Measurements from ENCODE around the gene PROSER2.

Gene PROSER2

GRCh38 chr10:11822809-11823121 is 391 bp upstream of the PROSER2 start:
- CTCF ChIA-PET: interaction anchor here (0.8 kb wide), 1 partner anchor 40 kb away, joined by 3 read pairs; no protein-coding TSS in a partner anchor
- DNase-seq (ENCODE audit: low spot score): no peak
- TF ChIP-seq, protein P1, sequence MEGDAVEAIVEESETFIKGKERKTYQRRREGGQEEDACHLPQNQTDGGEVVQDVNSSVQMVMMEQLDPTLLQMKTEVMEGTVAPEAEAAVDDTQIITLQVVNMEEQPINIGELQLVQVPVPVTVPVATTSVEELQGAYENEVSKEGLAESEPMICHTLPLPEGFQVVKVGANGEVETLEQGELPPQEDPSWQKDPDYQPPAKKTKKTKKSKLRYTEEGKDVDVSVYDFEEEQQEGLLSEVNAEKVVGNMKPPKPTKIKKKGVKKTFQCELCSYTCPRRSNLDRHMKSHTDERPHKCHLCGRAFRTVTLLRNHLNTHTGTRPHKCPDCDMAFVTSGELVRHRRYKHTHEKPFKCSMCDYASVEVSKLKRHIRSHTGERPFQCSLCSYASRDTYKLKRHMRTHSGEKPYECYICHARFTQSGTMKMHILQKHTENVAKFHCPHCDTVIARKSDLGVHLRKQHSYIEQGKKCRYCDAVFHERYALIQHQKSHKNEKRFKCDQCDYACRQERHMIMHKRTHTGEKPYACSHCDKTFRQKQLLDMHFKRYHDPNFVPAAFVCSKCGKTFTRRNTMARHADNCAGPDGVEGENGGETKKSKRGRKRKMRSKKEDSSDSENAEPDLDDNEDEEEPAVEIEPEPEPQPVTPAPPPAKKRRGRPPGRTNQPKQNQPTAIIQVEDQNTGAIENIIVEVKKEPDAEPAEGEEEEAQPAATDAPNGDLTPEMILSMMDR (conservative IDR thresholded peaks at IDR 0.05; ENCODE audit: low read depth): no peak
- H3K27ac ChIP-seq: peak overlapping the region; percentile 82
- POLR2A ChIA-PET (ENCODE audit: low non-redundant PET): interaction anchor here (0.7 kb wide), 1 partner anchor 21 kb away, joined by 3 read pairs; no protein-coding TSS in a partner anchor

- TF ChIP-seq, protein P1 (conservative IDR thresholded peaks at IDR 0.05; ENCODE audit: low read depth): no peak
- DNase-seq (ENCODE audit: low spot score): no peak
- POLR2A ChIA-PET (ENCODE audit: low non-redundant PET): no interaction called here
- peak overlapping the region; percentile 82 for H3K27ac ChIP-seq
- CTCF ChIA-PET: interaction anchor here (0.6 to 0.9 kb wide), 2 partner anchors 163 to 1656 kb away, joined by 3 read pairs; no protein-coding TSS in a partner anchor
Measured at GRCh38 chr10:11823989-11824346, 812 bp downstream of the PROSER2 start.

- ChIA-PET CTCF (interaction anchor here (0.6 to 0.9 kb wide), 3 partner anchors 163 to 1656 kb away, joined by 3 to 7 read pairs (median 3); no protein-coding TSS in a partner anchor), POLR2A (ENCODE audit: low non-redundant PET) (no interaction called here)
- TF ChIP-seq, protein P1 (conservative IDR thresholded peaks at IDR 0.05; ENCODE audit: low read depth): no peak
- no peak for DNase-seq (ENCODE audit: low spot score)
- H3K27ac ChIP-seq: peak overlapping the region; percentile 80
Measured at GRCh38 chr10:11824376-11824775, 1.2 kb downstream of the PROSER2 start.

DNA sequence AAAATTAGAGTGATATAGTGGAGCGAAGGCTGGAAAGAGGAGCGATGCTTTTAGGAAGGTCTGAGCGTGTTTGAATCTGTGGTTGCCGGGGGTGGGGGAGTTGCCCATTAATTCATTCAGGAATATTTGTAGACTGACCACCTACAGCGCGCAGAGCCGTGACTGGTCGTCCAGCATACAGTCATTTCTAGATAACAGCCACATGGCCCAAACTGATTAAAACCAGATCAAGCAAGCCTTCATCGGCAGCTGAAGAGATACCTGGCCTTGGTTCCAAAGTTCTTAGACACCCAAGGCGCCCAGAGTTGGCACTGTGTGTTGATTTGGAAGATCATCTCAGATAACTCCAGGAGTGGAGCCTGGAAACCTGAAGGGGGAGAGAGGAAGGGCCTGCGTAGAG is 1.7 kb downstream of the PROSER2 start:
- peak; percentile 50 for DNase-seq (ENCODE audit: low spot score)
- POLR2A ChIA-PET (ENCODE audit: low non-redundant PET): interaction anchor here (0.6 kb wide), 1 partner anchor 15 kb away, joined by 6 read pairs; no protein-coding TSS in a partner anchor
- CTCF ChIA-PET: interaction anchor here (0.6 to 0.9 kb wide), 3 partner anchors 162 to 1655 kb away, joined by 3 to 7 read pairs (median 3); no protein-coding TSS in a partner anchor
- TF ChIP-seq, protein P1 (conservative IDR thresholded peaks at IDR 0.05; ENCODE audit: low read depth): no peak
- peak overlapping the region; percentile 80 for H3K27ac ChIP-seq

- CTCF ChIA-PET: no interaction called here
- DNase-seq (ENCODE audit: low spot score): no peak
Measured at GRCh38 chr10:11825796-11826414, 2.7 kb downstream of the PROSER2 start.

DNA sequence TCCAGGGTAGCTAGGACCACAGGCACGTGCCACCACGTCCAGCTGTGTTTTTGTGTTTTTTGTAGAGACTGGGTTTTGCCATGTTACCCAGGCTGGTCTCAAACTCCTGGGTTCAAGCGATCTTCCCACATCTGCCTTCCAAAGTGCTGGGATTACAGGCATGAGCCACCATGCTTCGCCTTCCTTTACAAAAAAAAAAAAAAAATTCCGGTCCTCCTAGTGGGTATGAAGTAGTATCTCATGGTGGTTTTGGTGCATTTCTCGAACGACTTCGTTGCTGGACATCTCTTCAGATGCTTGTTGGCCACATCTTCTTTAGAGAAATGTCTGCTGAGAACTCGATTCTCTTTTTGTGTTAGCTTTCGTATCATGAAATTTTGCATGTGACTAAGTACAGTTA is 3.9 kb downstream of the PROSER2 start:
- ChIA-PET POLR2A (ENCODE audit: low non-redundant PET) (no interaction called here), CTCF (interaction anchor here (0.5 to 0.6 kb wide), 2 partner anchors 252 to 1906 kb away, joined by 3 to 4 read pairs; no protein-coding TSS in a partner anchor)
- no peak for DNase-seq (ENCODE audit: low spot score)
- TF ChIP-seq, protein P1 (conservative IDR thresholded peaks at IDR 0.05; ENCODE audit: low read depth): no peak
- peak overlapping the region; percentile 23 for H3K27ac ChIP-seq

More at GRCh38 chr10:11825796-11826414, 2.7 kb downstream of the PROSER2 start:
- TF ChIP-seq, protein P1 (conservative IDR thresholded peaks at IDR 0.05; ENCODE audit: low read depth): no peak
- POLR2A ChIA-PET (ENCODE audit: low non-redundant PET): interaction anchor here (0.5 kb wide), 1 partner anchor 47 kb away, joined by 4 read pairs; no protein-coding TSS in a partner anchor
- H3K27ac ChIP-seq: peak overlapping the region; percentile 80
